Measurements from ENCODE around the gene BCAS3.
"Not testable (repeated sequence)": the region's sequence is repeated elsewhere in the genome, so short reads cannot be mapped to it uniquely, and the experiment has no call there.

Gene BCAS3

DNA sequence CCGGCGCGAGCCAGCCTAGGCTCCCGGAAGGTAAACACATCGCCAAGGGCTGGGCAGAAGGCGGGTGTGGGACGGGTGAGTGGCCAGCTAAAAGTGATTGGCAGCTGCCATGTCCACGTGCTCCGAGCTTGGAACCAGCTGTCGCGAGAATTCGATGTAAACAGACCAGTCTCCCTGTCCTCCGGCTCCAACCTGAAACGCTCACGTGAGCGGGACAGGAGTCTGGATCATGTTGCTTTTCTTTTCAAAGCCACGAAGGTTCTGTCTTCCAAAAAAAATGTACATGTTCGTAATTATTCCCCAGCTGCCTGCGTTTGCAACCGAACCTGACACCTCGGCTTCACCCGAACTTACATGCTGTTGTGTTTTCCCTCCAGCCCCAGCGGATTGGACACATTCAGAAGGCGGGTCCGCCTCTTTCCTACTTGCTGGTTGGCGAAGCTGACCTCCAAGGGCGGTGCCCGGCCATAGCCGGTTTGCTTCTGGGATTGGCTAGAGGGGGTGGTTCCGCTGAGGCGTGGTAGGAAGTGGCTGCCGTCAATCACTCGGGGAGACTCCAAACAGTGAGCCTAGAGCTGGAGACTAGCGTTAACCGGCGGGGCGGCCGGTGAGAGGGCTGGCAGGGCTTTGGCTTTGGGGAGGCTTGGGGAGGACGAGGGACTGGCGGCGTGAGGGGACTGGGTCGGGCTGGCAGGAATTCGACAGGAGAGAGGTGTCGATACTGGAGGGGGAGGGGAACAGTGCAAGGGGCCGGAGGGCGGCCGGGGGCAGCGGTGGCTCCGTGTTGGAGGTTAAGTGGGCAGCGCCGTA is at the start of gene BCAS3:
BCAS3 (plus strand) TSS at position 544 of the 810 bp plus-strand sequence.
- DNase-seq, result peak; percentile 99

DNA sequence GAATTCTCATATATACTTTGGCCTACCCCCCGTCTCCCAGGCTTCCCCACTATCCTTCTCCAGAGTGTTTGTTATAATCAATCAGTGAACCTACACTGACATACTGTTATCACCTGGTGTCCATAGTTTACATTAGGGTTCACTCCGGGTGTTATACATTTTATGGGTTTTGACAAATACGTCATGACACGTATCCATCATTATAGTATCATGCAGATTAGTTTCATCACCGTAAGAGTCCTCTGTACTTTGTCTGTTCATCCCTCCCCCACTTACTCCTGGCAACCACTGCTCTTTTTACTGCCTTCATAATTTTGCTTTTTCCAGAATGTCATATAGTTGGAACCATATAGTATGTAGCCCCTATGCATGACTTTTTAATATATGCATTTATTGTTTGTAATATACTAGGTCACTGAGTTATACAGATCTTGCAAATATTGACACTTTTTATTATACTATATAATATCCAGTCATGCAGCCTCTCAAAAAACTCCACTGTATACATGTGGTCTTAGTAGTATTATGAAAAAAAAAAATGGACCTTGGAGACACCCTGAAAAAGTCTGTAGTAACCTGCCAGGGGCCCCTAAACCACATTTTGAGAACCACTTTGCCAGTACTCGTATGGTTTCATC is 49.3 kb upstream of the BCAS3 start:
- no peak for DNase-seq

DNA sequence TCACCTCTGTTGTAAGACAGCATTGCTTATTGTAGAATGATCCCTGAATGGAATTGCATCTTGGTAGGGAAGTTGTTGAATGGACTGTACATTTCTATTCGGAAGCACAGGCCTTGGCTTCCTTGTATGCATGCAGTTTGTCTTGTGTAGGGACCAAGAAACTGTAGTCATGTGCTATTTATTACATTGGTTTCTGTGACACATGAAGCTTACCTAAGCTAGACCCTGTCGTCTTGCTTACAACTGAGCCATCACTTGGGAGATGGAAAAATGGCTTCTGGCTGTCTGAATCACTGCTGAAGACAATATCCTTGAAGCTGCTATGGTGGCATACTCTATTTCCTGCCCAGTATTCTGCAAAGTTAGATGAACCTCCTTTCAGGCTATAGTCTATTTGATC is 48.5 kb upstream of the BCAS3 start:
- no peak for DNase-seq

DNA sequence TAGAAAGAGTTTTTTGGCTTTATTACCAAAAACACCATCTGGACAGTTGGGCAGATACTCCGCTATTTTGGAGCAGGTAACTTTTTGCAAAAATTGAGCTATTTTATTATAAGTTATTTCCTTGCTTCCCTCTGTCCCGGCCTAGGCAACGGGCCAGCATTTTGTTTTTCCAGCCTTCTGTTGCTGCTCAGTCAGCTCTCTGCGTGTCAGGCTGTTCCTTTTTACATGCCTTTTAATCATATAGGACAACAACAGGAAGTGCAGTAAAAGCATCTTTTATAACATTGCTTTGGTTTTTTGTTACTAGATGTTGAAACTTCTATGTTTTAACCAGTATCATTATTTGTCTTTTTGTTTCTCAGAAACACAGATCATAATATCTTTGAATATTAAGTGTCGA is 47.3 kb upstream of the BCAS3 start:
- no peak for DNase-seq

DNA sequence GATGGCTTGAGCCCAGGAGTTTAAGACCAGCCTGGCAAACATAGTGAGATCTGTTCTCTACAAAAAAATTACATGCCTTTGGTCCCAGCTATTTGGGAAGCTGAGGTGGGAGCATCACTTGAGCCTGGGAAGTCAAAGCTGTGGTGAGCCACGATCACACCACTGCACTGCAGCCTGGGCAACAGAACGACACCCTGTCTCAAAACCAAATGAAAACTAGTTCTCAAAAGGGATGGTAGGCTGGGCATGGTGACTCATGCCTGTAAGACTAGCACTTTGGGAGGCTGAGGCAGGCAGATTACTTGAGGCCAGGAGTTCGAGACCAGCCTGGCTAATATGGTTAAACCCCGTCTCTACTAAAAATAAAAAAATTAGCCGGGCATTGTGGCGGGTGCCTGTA is 46.5 kb upstream of the BCAS3 start:
- no peak for DNase-seq

DNA sequence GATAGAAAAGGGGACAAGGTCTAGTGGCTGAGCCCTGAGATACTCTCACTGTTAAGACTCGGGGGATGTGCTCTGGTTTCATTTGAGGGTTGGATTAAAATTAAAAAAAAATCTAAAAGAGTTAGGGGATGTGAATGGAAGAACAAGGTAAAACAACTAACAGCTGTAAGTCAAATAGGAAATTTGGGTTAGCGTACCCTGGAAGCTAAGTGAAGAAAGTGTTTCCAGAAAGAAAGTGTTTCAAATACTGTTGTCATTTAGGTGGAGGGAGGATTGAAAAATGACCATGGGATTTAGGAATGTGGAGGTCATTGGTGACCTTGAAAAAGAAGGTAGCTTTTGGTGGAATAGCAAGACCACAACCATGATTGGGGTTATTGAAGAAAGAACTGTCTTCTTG is 40.0 kb upstream of the BCAS3 start:
- no peak for DNase-seq

DNA sequence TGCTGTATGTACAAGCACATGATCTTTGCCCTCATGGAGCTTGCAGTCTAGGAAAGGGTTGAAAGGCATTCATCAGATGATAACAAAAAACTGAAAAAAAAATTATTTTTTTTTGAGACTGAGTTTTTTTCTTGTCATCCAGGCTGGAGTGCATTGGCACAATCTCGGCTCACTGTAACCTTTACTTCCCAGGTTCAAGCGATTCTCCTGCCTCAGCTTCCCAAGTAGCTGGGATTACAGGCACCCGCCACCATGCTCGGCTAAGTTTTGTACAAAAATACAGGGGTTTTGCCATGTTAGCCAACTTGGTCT is 38.7 kb upstream of the BCAS3 start:
- DNase-seq, result no peak

DNA sequence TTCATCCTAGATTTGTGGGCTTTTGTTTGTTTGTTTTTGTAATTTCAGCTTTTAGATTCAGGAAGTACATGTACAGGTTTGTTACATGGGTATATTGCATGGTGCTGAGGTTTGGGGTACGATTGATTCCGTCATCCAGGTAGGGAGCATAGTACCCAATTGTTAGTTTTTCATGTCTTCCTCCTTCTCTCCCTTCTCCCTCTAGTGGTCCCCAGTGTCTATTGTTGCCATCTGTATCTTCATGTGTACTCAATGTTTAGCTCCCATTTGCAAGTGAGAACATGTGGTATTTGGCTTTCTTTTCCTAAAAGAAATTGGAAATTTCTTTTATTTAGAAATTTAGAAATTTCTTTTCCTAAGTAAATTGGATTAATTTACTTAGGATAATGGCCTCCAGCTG is 37.1 kb upstream of the BCAS3 start:
- DNase-seq, result peak; percentile 39

DNA sequence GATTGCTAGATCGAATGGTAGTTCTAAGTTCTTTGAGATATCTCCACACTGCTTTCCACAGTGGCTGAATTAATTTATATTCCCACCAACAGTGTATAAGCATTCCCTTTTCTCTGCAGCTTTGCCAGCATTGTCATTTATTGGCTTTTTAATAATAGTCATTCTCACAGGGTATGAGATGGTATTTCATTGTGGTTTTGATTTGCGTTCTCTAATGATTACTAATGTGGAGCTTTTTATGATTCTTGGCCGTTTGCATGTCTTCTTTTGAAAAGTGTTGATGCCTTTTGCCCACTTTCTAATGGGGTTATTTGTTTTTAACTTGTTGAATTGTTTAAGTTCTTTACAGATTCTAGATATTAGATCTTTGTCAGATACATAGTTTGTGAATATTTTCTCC is 36.5 kb upstream of the BCAS3 start:
- DNase-seq, result no peak

DNA sequence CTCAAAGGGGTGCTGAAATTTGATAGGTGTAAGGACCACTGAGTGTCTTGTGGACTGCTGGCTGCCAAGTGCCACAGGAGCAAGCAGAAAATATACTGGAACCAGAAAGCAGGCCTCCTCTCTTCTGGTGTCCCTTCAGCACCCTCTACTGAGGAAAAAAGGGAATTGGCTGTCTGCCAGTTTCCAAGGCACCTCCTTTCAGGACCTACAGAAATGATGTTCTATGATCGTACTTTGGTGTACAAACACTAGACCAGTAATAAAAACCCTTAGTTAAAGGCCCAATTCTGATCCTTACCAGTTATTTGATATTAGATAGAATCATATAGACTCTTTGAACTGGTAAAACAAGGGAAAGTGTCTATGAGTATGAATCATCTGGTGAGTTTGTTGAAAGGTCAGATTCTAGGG is 35.8 kb upstream of the BCAS3 start:
- peak; percentile 48 for DNase-seq

DNA sequence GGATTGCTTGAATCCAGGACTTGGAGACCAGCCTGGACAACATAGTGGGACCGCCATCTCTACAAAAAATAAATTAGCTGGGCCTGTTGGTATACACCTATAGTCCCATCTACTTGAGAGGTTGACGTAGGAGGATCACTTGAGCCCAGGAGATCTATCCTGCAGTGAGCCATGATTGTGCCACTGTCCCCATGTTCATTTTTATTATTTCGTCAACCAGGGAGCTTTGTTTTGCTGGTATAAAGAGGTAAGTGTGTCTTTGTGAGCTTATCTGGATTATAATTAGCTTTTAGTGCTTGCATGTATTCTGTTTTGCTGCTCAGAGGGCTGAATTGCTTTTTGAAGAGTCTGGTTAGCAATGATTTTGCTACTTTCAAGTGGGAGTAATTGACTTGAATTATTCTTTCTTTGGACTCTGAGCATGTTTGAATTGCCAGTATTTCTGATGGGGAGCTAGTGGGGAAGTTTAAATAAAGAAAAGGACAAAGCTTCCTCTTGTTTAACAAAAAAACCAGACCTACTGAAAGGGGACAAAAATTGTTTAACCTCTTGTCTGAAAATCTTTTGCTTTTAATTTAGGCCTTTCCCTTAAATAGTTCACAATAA is 31.6 kb upstream of the BCAS3 start:
- no peak for DNase-seq

DNA sequence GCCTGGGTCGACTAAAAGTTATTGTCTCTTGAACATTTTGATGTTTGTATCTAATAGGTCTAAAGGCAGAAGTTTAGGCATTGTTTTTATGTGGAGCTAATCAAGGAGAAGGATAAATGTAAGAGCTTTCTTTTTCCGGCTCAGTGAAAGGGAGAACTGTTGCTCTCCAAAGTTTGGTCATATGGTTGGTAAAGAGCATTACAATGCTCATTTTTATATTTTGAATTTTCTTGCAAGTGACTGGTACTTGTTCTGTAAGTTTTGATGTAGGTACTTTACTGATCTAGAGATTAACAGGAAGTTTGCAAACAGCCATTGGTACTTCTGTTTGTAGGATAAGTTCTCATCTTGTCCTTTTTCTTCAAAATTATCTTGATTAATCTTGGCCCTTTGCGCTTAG is 30.9 kb upstream of the BCAS3 start:
- no peak for DNase-seq

DNA sequence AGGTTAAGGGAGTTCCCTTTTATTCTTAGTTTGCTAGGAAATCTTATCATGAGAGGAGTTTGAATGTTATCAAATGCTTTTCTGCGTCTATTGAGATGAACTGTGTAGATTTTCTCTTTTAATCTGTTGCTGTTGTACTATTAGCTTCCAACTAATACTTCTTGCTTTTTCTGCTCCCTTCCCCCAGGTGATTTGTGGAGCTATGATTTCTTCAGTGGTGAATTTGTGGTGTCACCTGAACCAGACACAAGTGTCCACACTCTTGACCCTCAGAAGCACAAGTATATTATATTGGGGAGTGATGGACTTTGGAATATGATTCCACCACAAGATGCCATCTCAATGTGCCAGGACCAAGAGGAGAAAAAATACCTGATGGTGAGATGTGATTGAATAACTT is 29.9 kb upstream of the BCAS3 start:
- DNase-seq, result no peak

DNA sequence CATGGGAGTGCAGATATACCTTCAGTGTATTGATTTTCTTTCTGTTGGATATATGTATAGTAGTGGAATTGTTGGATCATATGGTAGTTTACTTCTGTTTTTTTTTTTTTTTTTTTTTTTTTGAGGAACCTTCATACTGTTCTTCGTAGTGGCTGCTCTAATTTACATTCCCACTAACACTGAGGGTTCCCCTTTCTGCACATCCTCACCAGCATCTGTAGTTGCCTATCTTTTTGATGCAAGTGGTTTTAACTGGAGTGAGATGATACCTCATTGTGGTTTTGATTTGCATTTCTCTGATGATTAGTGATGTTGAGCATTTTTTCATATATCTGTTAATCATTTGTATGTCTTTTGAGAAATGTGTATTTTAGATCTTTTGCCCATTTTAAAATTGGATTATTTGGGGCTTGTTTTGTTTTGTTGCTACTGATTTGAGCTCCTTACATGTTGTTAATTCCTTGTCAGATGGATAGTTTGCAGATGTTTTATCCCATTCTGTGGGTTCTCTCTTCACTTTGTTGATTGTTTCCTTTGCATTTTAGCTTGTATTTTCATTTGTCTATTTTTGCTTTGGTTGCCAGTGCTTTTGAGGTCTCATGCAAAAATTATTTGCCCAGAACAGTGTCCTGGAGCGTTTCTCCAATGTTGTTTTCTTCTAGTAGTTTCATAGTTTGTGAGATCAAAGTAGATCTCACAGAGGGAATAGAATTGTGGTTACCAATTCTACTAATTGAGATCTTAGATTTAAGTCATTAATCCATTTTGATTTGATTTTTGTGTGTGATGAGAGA is 25.0 kb upstream of the BCAS3 start:
- no peak for DNase-seq

DNA sequence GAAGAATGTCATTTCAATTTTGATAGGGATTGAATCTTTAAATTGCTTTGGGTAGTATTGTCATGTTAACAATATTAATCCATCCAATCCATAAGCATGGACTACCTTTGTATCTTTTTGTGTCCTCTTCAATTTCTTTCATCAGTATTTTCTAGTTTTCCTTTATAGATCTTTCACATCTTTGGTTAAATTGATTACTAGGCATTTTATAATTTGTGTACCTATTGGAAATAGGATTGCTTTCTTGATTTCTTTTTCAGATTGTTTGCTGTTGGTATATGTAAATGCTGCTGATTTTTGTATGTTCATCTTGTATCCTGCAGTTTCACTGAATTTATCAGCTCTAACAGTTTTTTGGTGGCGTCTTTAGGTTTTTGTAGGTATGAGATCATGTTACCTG is 24.1 kb upstream of the BCAS3 start:
- DNase-seq, result no peak

DNA sequence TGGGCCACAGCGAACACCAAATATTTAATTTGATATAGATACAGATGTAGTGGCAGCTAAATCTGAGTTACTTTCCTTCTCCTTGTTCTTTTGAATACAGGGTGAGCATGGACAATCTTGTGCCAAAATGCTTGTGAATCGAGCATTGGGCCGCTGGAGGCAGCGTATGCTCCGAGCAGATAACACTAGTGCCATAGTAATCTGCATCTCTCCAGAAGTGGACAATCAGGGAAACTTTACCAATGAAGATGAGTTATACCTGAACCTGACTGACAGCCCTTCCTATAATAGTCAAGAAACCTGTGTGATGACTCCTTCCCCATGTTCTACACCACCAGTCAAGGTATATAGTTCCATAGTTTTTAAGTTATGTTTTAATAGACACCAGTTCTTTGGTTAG is 21.2 kb upstream of the BCAS3 start:
- no peak for DNase-seq

DNA sequence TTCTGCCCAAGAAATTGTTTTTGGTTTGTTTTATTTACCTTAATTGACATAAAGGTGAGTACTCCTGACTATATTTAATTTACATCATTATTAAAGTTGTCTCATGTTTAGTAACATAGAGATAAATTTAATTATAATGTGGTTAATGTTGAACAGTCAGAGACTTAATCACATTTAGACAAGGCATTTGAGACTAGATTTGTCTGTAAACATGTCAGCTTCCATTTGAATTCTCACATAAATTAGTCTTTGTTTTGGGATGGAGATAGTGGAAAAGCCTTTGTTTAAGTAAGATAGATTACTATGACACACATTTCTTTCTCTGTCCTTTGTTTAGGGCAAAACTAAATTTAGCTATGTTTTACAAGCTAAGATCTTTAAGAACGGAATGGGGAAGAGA is 18.5 kb upstream of the BCAS3 start:
- no peak for DNase-seq

DNA sequence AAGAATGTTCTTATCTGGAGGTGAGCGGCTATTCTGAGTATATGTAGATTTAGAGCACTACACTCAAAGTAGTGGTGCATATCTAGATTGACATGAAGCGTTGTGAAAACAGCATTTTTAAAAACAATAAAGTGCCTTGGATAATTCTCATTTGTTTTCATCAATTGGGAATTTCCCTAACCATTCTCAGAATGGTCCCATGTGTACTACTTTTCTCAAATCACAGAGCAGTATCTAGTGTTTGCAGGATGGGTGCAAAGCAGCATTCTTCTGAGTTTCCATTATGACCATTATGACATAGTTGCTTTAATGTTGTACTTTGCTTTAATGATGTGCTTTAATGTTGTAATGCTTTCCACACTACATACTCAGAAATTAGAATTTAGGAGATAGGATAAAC is 16.2 kb upstream of the BCAS3 start:
- DNase-seq, result no peak

DNA sequence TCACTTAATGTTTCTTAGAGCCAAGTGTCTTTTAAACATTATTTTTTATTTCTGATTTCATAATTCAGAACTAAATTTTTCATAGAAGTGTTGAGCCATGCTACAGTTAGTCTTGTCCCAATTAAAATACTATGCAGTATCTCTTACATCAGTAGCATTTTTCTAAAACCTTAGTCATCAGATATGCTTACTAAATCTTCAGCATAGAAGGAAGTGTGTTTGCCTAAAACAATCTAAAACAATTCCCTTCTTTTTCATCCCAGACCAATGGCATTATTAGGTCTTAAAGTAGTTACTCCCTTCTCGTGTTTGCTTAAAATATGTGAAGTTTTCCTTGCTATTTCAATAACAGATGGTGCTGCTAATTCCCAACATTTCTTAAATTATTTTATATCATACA is 13.6 kb upstream of the BCAS3 start:
- DNase-seq, result no peak

DNA sequence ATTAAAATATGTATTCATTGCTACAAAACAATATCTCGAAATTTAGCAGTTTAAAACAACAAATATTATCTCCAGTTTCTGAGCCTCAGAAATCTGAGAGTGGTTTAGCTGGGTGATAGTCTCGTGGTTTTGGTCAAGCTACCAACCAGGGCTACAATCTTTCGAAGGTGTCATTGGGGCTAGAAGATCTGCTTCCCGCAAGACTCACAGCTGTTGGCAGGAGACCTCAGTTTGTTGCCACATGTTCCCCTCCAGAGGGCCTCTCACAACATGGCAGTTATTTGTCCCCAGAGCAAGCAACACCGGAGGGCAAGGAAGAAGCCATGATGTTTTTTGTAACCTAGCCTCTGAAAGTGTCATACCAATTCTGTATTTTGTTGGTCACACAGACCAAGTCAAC is 12.0 kb upstream of the BCAS3 start:
- DNase-seq, result no peak

DNA sequence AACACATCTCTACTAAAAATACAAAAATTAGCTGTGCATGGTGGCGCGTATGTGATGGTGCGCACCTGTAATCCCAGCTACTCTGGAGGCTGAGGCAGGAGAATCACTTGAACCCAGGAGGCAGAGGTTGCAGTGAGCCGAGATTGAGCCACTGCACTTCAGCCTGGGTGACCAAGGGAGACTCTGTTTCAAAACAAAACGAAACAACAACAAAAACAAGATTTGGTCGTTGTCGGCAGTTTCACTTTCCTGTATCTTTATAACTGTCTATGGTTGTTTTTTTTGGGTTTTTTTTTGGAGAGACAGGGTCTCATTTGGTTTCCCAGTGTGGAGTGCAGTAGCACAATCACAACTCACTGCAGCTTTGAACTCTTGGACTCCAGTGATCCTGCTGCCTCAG is 8.9 kb upstream of the BCAS3 start:
- not testable (repeated sequence) for DNase-seq

DNA sequence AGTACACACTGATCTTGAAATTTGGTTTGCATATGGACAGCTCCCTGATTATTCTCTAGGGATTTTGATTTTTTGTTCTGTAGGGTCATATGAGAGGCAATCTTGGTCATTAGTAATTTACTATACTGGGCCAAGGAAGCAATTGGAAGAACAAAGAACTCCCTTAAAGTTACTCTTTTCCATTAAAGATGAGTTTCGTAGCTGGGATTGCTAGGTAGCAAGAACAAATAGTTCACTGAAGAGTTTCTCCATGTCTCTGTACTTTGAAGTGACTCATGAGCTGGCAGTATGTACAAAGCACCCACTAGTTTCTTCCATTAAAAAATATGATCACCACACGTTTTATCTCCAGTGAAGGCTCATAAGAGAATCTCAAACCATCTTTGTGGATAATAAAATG is 6.2 kb upstream of the BCAS3 start:
- DNase-seq, result no peak

DNA sequence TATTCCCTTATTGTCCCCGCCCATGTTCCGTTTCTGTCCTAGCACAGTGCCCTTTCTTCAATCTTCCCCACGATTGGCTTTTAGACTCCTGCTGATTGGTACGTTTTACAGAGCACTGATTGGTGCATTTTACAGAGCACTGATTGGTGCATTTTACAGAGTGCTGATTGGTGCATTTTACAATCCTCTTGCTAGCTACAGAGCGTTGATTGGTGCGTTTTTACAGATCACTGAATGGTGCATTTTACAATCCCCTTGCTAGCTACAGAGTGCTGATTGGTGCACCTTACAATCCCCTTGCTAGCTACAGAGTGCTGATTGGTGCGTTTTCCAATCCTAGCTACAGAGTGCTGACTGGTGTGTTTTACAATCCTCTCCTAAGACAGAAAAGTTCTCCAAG is 3.0 kb upstream of the BCAS3 start:
- not testable (repeated sequence) for DNase-seq

DNA sequence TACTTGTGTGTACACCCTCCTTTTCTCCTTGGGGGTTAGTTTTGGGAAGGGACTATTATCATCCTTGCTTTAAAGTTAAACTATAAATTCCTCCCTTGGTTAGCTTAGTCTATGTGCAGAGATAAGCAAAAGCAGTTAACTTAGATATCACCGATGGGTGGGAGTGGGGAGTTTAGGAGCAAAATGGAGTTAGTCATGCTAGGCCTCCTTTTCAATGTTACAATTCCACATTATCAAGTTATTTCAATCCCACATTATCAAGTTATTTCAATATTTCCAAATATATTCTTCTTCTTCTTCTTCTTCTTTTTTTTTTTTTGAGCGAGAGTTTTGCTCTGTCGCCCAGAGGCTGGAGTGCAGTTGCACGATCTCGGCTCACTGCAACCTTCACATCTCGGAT is 1.7 kb upstream of the BCAS3 start:
- DNase-seq, result no peak
